Endometrial microvascular endothelial cells (primary cell): ENCODE results near the gene CYSRT1. TPM values are rescaled to one million over a fixed set of nuclear protein-coding genes. Genes with fewer than 3 reads are reported as not detected.

ENCODE experiments used
- in situ Hi-C: cut with HindIII; loops from 2 replicates; pipeline ENCODE4 v1.10.0; 2017; ENCODE audit warnings: low sequenced_read_pairs, low pct_unique_long_range_greater_than_20kb; ENCODE audit errors: inconsistent ontology term
- total RNA-seq: library from RNA; depleted of rRNA; stranded (reverse); fragments of >200 nt; gene quantifications from one replicate; pipeline ENCODE4 v1.2.3, GENCODE V29; 2015; ENCODE audit errors: inconsistent ontology term

CYSRT1 gene
- total RNA-seq, 1 donor from 2014 or later = not detected

GRCh38 chr9:137204731-137205125, 20.2 kb upstream of the CYSRT1 start:
- in situ Hi-C loops = no loop called here

GRCh38 chr9:137205126-137206069, 19.6 kb upstream of the CYSRT1 start, which contains the start of the genes NDOR1 and TMEM203:
TSS of gene NDOR1 (plus strand) at chr9:137205700. CDS start at chr9:137205778, 78 bp downstream.
TSS of gene TMEM203 (minus strand) at chr9:137205648. CDS start at chr9:137205414, 234 bp downstream.
- in situ Hi-C loops = no loop called here

- in situ Hi-C loops = no loop called here
These were observed 18.4 kb upstream of the CYSRT1 start for GRCh38 chr9:137206602-137207001.

GRCh38 chr9:137211532-137211931, 13.4 kb upstream of the CYSRT1 start:
- in situ Hi-C loops = no loop called here

GRCh38 chr9:137212520-137212919, 12.5 kb upstream of the CYSRT1 start:
- in situ Hi-C loops = no loop called here

- in situ Hi-C loops = no loop called here
These were observed 11.6 kb upstream of the CYSRT1 start for GRCh38 chr9:137213160-137214060.

- in situ Hi-C loops = no loop called here
These were observed 10.4 kb upstream of the CYSRT1 start for GRCh38 chr9:137214620-137215019.

GRCh38 chr9:137215196-137215986, 9.6 kb upstream of the CYSRT1 start:
- in situ Hi-C loops = no loop called here

GRCh38 chr9:137216188-137216965, 8.6 kb upstream of the CYSRT1 start:
- in situ Hi-C loops = no loop called here

GRCh38 chr9:137217276-137218211, 7.4 kb upstream of the CYSRT1 start:
- in situ Hi-C loops = no loop called here

GRCh38 chr9:137218212-137218753, 6.7 kb upstream of the CYSRT1 start:
- in situ Hi-C loops = no loop called here

GRCh38 chr9:137218754-137219271, 6.2 kb upstream of the CYSRT1 start:
- in situ Hi-C loops = no loop called here

GRCh38 chr9:137219757-137220316, 5.1 kb upstream of the CYSRT1 start:
- in situ Hi-C loops = no loop called here

- in situ Hi-C loops = no loop called here
These were observed 4.5 kb upstream of the CYSRT1 start for GRCh38 chr9:137220317-137221094.

- in situ Hi-C loops = no loop called here
These were observed 3.9 kb upstream of the CYSRT1 start for GRCh38 chr9:137221095-137221505.
